ENCODE measurements around the gene ARMC2. TPM values are rescaled to one million over a fixed set of nuclear protein-coding genes. Genes with fewer than 3 reads are reported as not detected.

The ARMC2 gene
- total RNA-seq, 2 donors from 2014 or later: 2.9 to 5.7 TPM

DNA sequence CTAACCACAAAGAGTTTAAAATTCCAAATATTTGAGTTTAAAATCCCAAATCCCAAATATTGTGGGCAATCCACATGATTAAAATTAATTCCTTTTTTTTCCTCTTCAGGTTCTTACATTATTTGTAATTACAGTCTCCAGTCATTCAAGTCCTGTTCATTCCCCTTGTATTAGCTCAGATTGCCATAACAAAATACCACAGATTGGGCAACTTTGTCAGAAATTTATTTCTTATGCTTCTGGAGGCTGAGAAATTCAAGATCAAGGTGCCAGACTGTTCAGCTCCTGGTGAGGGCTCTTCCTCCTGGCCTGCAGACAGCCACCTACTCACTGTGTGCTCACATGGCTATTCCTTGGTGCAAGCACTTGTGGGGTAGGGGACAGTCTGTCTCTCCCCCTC is 105.5 kb downstream of the ARMC2 start:
- no peak for ATAC-seq (replicated peaks)
- Mint-ChIP-seq H3K27me3 (no peaks in the 10 kb centered on the region), H3K9me3 (no peaks in the 10 kb centered on the region), H3K27ac (no peak overlapping the region), H3K4me1 (peaks cover 5% of the 10 kb centered on the region), H3K36me3 (ENCODE audit: low read depth) (no peaks in the 10 kb centered on the region), H3K4me3 (no peak overlapping the region)

DNA sequence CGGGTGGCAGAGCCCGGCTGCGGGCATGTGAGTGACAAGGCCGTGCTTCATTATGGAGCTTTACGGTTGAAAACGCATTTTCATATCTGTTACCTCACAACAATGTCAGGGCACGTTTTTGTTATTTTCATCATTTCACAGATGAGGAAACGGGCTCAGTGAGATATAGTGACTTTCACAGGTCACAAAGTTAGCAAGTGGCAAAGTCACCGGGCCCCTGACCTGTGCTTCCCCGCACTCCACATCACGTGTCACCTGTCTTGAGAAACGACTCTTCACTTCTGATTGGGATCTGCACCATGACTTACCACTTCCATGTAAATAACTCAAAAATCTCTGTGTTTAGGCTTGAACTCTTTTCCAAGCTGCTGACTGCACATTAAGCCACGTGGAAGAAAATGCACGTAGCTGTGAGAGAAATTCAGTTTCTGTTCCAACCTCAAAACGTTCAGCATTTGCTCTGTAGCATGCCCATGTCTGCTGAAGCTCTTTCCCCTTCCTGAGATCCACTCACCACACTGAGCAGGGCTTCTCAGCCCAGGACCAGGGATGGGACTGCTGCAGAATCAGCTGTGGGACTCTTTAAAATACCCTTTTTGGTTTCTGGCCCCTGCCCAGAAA is 107.2 kb downstream of the ARMC2 start:
- Mint-ChIP-seq H3K4me1 (peaks cover 14% of the 10 kb centered on the region), H3K27me3 (no peaks in the 10 kb centered on the region), H3K9me3 (no peaks in the 10 kb centered on the region), H3K36me3 (ENCODE audit: low read depth) (no peaks in the 10 kb centered on the region), H3K4me3 (peak overlapping the region; percentile 39), H3K27ac (peak overlapping the region; percentile 66)
- ATAC-seq (replicated peaks): peak; percentile 31

DNA sequence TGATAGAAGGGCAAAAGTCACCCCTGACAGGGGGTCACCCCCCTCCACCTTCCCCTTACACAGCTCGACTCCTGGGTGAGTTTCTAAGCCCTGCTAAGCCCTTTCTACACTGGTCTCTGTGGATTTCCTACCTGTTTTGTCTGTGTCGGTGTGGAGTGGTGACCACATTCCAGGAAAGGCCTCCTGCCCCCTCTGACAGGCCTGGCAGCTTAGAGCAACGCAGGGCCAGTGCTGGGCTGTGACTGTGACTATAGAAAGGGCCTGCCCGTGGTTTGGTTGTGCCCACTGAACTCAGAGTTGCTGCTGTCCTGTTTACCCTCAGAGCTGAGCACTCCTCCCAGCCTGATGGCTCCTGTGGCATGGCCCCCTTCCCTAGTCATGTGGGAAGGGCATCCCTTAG is 109.0 kb downstream of the ARMC2 start:
- no peak for ATAC-seq (replicated peaks)
- H3K27ac Mint-ChIP-seq: no peak overlapping the region
- peaks cover 16% of the 10 kb centered on the region for H3K4me1 Mint-ChIP-seq
- no peaks in the 10 kb centered on the region for H3K9me3 Mint-ChIP-seq
- no peaks in the 10 kb centered on the region for H3K27me3 Mint-ChIP-seq
- H3K36me3 Mint-ChIP-seq (ENCODE audit: low read depth): no peaks in the 10 kb centered on the region
- H3K4me3 Mint-ChIP-seq: no peak overlapping the region

DNA sequence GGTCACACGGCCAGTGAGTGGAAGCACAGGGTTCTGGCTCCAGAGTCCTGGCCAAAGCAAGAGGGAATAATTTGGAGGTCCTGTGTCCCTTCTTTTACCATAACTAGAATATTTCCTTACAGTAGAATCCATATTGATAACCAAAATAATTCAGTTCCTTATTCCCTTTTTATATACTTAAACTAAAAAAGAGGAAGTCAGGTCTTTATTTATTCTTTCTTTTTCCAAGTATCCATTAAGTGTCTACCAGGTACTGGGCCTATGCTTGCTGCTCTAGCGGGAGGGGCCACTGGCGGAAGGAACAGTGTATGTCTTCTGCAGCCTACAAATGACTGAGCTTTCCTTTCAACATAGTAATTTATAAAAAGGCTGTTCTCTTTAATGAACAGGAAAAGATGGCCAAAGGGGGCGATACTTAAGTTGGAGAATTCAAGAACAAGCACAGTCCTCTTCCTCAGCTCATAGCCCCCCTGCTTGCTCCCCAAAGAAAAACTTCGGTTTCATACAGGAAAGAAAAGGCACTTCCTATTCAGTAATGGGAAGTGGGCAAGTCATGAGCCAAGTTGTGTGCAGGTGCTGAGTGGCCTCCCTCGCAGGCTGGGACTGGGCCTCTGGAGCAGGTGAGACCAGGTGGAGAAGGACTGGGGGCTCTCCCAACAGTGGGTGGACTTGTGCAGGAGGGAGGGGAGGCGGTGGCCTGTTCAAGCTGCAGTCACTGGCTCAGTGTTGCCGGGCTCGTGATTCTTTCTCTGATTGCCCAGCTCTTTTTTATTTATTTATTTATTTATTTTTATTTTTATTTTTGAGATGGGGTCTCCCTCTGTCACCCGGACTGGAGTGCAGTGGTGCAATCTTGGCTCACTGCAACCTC is 110.9 kb downstream of the ARMC2 start:
- Mint-ChIP-seq H3K27me3 (no peaks in the 10 kb centered on the region), H3K36me3 (ENCODE audit: low read depth) (no peaks in the 10 kb centered on the region), H3K4me1 (peaks cover 16% of the 10 kb centered on the region), H3K4me3 (no peak overlapping the region), H3K27ac (no peak overlapping the region), H3K9me3 (no peaks in the 10 kb centered on the region)
- ATAC-seq (replicated peaks): no peak

DNA sequence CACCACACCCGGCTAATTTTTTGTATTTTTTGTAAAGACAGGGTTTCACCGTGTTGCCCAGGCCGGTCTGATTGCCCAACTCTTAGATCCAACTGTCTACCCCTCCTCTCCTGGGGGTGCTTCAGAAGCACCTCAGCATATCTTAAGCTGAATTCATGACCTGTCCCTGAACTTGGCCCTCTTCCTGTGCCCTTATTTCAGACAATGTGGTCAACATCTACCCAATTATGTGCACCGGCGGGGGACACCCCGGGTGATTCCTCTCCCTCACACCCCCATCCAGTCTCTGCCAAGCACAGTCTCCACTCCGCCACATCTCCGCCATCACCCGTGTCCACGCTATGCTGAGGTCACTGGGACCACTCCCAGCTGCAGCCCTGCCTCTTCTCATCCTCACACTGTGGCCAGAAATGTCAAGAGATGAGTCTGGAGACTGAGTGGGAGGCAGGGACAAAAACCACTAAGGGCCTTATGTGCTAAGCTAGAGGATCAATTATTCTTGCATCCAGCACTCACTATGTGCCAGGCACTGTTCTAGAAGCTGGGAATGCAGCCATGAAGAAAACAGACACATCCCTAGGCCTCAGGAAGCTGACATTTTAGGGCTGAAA is 111.9 kb downstream of the ARMC2 start:
- Mint-ChIP-seq H3K4me1 (peaks cover 16% of the 10 kb centered on the region), H3K36me3 (ENCODE audit: low read depth) (no peaks in the 10 kb centered on the region), H3K9me3 (no peaks in the 10 kb centered on the region), H3K4me3 (no peak overlapping the region), H3K27me3 (no peaks in the 10 kb centered on the region), H3K27ac (no peak overlapping the region)
- peak; percentile 32 for ATAC-seq (replicated peaks)

DNA sequence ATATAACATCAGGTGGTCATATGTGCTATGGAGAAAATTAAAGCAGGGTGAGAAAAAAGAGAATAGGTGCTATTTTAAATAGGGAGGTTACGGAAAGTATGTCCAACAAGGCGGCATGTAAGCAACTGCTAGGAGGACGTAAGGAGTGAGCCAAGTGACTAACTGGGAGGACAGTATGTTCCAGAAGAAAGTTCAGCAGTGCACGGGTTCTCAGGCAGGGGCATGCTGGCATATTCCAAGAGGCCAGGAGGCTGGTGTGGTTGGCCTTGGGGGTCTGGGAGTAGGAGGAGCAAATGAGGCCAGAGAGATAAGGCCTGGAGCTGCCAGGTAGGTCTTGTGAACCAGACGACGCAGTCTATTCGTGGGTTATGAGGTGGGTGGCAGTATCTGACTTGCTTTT is 112.4 kb downstream of the ARMC2 start:
- Mint-ChIP-seq H3K27me3 (no peaks in the 10 kb centered on the region), H3K36me3 (ENCODE audit: low read depth) (no peaks in the 10 kb centered on the region), H3K9me3 (no peaks in the 10 kb centered on the region), H3K4me1 (peaks cover 12% of the 10 kb centered on the region), H3K27ac (no peak overlapping the region), H3K4me3 (no peak overlapping the region)
- ATAC-seq (replicated peaks): no peak

DNA sequence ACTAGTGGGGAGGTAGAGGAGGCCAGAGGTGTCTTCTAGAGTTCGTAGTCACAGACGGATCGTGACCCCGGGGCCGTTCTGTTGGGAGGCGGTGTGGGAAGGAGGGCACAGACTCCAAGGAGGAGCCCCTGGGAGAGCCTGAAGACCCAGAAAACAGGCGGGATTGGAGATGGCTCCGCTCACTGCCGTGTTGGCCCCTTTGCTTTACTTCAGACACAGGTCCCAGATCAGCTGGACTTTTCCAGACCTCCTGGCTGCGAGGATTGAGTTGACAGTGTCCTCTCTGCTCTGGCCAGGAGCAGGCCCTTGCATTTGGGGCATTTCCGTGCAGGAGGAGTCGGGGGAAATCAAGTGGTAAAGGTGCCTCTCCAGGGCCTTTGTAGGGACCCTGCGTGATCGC is 112.9 kb downstream of the ARMC2 start:
- no peaks in the 10 kb centered on the region for H3K27me3 Mint-ChIP-seq
- H3K4me3 Mint-ChIP-seq: no peak overlapping the region
- no peaks in the 10 kb centered on the region for H3K36me3 Mint-ChIP-seq (ENCODE audit: low read depth)
- peaks cover 11% of the 10 kb centered on the region for H3K4me1 Mint-ChIP-seq
- no peak for ATAC-seq (replicated peaks)
- H3K9me3 Mint-ChIP-seq: no peaks in the 10 kb centered on the region
- no peak overlapping the region for H3K27ac Mint-ChIP-seq

DNA sequence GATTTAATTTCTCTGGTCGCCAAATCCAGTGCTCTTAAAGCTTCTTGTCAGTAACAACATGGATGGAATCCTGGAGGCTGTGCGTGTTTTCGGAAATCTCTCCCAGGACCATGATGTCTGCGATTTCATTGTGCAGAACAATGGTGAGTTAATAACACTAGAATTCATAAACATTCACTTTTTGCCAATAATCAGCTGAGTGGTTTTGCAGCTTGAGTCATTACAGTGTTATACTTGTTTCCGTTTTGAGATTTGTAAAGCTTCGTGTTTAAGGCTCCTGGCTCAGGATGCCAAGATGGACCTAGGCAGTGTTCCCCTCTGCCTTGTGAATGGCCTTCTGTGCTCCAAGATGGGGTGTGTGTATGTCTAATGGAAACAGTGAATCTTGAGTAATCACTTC is 113.8 kb downstream of the ARMC2 start:
- no peak for ATAC-seq (replicated peaks)
- Mint-ChIP-seq H3K27me3 (no peaks in the 10 kb centered on the region), H3K36me3 (ENCODE audit: low read depth) (no peaks in the 10 kb centered on the region), H3K27ac (no peak overlapping the region), H3K4me3 (no peak overlapping the region), H3K9me3 (no peaks in the 10 kb centered on the region), H3K4me1 (peaks cover 11% of the 10 kb centered on the region)

DNA sequence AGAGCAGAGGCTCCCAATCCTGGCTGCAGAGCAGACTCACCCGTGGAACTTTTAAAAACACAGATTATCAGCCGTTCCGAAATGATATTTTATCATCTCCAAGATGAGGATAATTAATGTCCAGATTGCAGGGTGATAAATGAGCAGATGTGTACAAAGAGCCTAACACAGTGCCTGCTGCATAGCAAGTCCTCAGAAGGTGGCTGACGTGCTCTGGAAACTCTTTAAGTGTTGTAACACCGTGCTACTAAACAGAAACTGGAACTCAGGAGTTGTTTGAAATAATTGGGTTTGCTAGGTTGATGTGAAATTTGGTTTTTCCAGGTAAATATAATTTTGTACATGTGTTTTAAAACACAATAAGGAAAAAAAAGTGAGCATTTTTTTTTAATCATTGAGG is 118.0 kb downstream of the ARMC2 start:
- ATAC-seq (replicated peaks): no peak
- Mint-ChIP-seq H3K9me3 (no peaks in the 10 kb centered on the region), H3K36me3 (ENCODE audit: low read depth) (no peaks in the 10 kb centered on the region), H3K27me3 (no peaks in the 10 kb centered on the region), H3K27ac (no peak overlapping the region), H3K4me1 (no peaks in the 10 kb centered on the region), H3K4me3 (no peak overlapping the region)

DNA sequence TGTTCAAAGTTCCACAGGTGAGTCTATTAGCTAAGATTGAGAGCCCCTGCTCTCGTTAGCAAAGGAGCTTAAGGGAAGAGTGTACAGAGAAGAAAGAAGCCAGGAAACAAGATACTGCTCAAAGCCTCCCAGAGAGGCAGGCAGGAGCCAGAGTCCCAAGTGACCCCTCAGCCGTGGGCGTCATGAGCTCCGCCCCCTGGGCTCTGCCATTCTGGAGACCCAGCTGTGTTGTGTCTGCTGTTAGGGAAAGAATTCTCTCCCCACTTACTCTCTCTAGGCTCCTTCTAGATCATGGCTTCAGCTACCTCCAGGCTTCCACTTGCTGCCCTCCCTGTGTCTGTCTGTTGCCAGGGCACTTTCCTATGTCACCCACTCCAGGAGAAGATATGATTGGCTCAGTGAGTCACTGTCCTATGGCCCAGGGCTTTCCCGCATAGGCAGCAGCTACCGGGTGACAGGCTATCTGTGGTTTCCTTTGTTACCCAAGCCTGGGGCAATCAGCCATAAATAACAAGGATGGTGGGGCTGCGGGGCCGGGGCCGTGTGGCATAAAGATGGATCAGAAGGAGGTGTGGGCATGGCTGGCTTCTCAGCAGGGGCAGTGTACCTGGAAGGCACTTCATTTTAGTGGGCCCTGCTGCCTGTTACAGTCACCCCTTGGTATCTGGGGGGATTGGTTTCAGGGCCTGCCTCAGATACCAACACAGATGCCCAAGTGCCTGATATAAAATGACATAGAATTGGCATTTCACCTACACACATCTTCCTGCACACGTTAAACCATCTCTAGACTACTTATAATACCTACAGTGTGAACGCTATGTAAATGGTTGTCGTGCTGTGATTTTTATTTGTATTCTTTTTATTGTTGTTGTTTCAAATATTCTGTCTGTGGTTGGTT is 118.9 kb downstream of the ARMC2 start:
- H3K4me1 Mint-ChIP-seq: no peaks in the 10 kb centered on the region
- no peak overlapping the region for H3K4me3 Mint-ChIP-seq
- H3K27me3 Mint-ChIP-seq: no peaks in the 10 kb centered on the region
- no peaks in the 10 kb centered on the region for H3K36me3 Mint-ChIP-seq (ENCODE audit: low read depth)
- H3K27ac Mint-ChIP-seq: no peak overlapping the region
- no peaks in the 10 kb centered on the region for H3K9me3 Mint-ChIP-seq
- ATAC-seq (replicated peaks): peak; percentile 97

DNA sequence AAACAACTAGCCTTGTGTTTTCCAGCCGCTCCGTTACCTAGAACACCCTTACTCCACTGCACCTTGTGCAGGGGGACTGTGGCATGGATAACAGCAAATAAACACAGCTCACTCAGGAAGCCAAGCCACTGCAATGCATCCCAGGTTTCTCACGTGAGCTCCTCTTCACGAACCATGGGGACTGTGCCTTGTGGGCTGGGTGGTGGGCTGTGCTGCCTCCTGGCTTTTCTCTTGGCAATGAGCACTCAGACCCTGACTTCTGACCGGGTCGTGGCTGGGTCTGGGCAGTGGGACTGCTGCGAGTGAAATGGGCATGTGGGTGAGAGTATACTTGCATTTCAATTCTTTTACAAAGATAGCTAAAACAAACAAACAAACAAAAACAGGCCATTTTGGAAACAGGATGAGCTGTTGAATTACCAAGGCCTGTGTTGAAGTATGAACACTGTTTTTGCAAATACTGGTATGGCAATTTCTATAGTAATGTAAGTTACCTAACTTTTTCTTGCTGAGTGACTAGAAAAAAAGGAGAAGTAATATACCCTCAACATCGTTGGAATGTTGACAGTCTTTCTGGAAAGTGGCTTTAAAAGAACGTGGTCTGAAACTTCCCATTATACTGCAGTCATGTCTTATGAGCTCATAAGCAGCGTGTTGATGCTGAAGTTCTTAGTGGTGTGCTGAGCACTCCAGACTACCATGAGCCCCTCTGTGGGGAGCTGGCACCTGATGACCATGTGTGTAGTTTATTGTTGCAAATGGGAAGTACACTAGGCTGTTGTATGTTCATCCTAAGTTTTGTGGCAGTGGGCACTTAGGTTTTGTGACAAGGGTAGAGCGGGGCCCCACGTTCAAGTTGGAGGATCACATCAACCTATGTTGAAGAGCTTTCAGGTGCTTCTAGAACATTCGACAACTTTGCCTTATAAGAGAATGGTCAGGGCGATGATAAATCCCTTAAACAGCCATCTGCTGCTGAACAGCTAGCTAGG is 120.4 kb downstream of the ARMC2 start:
- ATAC-seq (replicated peaks): no peak
- Mint-ChIP-seq H3K36me3 (ENCODE audit: low read depth) (no peaks in the 10 kb centered on the region), H3K27me3 (no peaks in the 10 kb centered on the region), H3K9me3 (no peaks in the 10 kb centered on the region), H3K4me1 (no peaks in the 10 kb centered on the region), H3K4me3 (no peak overlapping the region), H3K27ac (no peak overlapping the region)

DNA sequence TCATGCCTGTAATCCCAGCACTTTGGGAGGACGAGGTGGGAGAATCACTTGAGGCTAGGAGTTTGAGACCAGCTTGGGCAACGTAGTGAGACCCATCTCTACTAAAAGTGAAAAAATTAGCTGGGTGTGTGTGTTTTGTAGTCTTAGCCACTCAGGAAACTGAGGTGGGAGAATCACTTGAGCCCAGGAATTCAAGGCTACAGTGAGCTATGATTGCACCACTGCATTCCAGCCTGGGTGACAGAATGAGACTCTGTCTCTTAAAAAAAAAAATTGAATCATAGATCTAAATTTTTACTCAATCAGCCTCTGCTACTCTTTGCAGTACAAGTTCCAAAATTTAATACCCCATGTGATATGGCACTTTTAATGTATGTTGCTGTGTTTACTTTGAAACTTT is 121.6 kb downstream of the ARMC2 start:
- Mint-ChIP-seq H3K36me3 (ENCODE audit: low read depth) (no peaks in the 10 kb centered on the region), H3K4me3 (no peak overlapping the region), H3K4me1 (no peaks in the 10 kb centered on the region), H3K27ac (no peak overlapping the region), H3K27me3 (no peaks in the 10 kb centered on the region), H3K9me3 (no peaks in the 10 kb centered on the region)
- ATAC-seq (replicated peaks): no peak

DNA sequence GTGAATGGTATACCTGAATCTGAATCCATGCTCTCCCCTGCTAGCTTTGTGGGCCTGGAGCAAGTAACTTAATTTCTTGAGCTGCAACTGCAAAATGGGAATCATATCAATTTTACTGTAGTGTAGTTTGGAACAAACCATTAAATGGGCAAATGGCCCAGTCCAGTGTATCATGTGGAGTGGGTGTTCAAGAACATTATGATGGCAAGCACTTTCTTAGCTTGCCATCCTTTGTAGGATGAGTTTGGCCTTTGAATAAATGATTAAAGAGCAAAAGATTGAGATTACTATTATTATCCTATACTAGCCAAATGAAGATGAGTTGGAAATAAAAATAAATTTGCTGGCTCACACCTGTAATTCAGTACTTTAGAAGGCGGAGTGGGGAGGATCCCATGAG is 126.0 kb downstream of the ARMC2 start:
- H3K9me3 Mint-ChIP-seq: peaks cover 6% of the 10 kb centered on the region
- H3K36me3 Mint-ChIP-seq (ENCODE audit: low read depth): no peaks in the 10 kb centered on the region
- no peak overlapping the region for H3K4me3 Mint-ChIP-seq
- no peaks in the 10 kb centered on the region for H3K27me3 Mint-ChIP-seq
- H3K4me1 Mint-ChIP-seq: peaks cover 5% of the 10 kb centered on the region
- H3K27ac Mint-ChIP-seq: no peak overlapping the region
- ATAC-seq (replicated peaks): no peak

All from activated T-helper 17 cell treated with anti-CD3 and anti-CD28 coated beads, Interleukin-2, amount 50 U/mL, for 72 hours (primary cell).